HG03135 (cell line): ENCODE measurements around the gene PHF21A.

Experiments
- ATAC-seq: cut with Tn5 transposase; IDR thresholded peaks from one replicate; pipeline ENCODE4 v1.9.1; 2021; ENCODE audit warnings: mild to moderate bottlenecking, moderate library complexity; ENCODE audit not compliant: unreplicated experiment

Gene PHF21A

GRCh38 chr11:46121301-46121723 is at the start of gene PHF21A:
PHF21A (minus strand) TSS chr11:46121454; CDS start chr11:46084219, 37,235 bp downstream.
- peak; percentile 50 for ATAC-seq

DNA sequence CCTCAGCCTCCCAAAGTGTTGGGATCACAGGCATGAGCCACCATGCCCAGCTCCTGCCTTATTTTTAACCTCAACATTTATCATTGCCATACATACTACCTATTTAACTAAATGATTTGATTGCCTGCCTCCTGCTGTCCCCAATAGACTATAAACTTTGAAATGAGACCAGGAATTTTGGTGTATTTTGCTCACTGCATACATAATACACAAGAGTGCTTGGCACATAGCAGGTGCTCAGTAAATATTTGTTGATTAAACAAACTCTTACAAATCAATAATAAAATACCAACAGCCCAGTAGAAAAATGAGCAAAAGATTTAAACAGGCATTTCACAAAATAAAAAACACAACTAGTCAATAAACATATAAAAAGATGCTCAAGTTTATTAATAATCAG is 49.5 kb upstream of the PHF21A start:
- no peak for ATAC-seq

GRCh38 chr11:46162700-46163099 is 41.4 kb upstream of the PHF21A start:
- ATAC-seq, result no peak

- ATAC-seq, result no peak
Observed at GRCh38 chr11:46161201-46161600, 39.9 kb upstream of the PHF21A start.

DNA sequence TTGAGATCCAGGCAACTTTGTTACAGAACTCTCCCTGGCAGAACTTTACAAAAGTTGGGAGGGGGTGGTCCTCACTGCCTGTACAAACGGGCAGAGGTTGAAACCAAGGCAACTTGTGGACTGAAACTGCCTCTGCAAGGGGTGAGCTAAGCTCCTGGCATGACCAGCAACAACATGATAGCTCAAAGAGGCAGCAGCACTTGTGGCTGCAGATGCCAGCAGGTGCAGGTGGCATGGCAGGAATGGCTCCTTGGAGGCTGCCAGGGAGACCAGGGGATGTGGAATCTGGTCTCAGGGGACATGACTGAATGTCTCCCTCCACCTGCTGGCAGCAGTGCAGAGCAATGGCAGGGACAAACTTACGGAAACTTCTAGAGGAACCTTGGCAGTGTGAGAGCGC is 38.8 kb upstream of the PHF21A start:
- ATAC-seq, result no peak

DNA sequence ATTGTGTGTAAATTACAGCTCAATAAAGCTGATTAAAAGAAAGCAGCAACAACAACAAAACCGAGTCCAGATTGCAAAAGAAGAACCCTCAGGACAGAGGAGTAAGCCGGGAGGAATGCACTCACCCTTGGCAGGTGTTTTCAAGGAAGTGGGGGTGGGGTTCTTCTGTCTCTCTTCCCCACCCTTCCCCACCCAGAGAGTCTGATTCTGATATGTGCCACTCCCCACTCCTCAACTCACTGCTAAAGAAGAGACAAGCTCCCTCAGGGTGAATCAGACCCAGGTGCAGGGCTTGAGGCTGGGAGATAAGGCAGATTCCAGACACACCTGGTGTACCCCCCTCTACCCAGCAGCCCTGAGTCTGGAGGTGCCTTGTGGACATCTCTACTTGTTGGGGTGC is 38.4 kb upstream of the PHF21A start:
- no peak for ATAC-seq

GRCh38 chr11:46149826-46150225 is 28.6 kb upstream of the PHF21A start:
- ATAC-seq, result no peak

GRCh38 chr11:46149342-46149741 is 28.1 kb upstream of the PHF21A start:
- no peak for ATAC-seq

DNA sequence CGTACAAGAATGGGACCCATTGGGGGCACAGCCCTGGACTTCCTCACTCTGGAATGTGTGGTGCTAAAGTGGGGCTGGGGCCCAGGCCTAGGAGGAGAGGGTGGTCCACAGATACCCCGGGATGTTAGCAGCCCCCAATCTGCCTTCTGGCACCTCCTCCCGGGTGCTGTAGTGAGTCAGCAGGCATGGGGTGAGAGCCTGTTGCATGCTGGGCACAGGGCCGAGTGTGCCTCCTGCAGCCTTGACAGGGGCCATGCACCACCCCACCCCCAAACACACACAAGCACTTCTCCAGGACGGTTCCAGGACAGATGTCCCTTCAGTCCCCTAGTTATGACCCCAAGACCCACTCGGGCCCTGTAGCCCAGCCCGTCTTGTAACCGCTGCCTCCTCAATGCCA is 23.5 kb upstream of the PHF21A start:
- no peak for ATAC-seq

- ATAC-seq, result no peak
Observed at GRCh38 chr11:46143049-46143806, 22.0 kb upstream of the PHF21A start.

- no peak for ATAC-seq
Observed at GRCh38 chr11:46142561-46142960, 21.3 kb upstream of the PHF21A start.

GRCh38 chr11:46141597-46141996 is 20.3 kb upstream of the PHF21A start:
- no peak for ATAC-seq

GRCh38 chr11:46134540-46134939 is 13.3 kb upstream of the PHF21A start:
- no peak for ATAC-seq

DNA sequence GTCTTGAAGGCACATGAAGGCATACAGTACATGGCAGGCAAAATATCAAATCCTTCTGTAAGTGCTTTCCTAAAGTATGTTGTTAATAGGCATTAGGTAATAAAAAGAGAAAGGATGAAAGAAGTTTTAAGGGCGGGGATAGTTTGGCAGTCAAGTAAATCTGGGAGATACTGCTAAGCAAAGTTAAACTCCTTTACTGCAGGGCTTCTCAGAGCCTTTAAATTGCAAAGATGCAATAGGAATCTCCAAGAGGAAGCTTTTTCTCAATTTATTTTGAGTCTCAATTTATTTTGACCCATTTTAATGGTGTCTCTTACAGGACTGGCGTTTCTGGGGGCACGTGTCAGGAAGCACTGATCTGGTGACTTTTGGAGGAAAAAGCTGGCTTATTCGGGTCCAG is 12.8 kb upstream of the PHF21A start:
- ATAC-seq, result no peak

- ATAC-seq, result no peak
Observed at GRCh38 chr11:46133119-46133518, 11.9 kb upstream of the PHF21A start.

- no peak for ATAC-seq
Observed at GRCh38 chr11:46130286-46130940, 9.2 kb upstream of the PHF21A start.

GRCh38 chr11:46129133-46129532 is 7.9 kb upstream of the PHF21A start:
- ATAC-seq, result no peak

GRCh38 chr11:46127150-46127638 is 5.9 kb upstream of the PHF21A start:
- ATAC-seq, result peak; percentile 68

DNA sequence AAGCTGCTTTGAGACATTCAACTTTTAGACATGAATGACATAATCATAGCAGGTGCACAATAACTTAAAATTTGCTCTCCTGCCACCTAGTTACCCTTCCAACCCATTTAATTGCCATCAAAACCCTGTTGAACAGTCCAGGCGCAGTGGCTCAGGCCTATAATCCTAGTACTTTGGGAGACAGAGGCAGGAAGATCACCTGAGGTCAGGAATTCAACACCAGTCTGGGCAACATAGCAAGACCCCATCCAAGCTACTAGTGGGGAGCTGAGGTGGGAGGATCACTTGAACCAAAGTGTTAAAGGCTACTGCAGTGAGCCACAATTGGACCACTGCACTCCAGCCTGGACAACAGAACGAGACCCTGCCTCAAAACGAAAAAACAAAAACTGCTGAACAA is 4.0 kb upstream of the PHF21A start:
- no peak for ATAC-seq

DNA sequence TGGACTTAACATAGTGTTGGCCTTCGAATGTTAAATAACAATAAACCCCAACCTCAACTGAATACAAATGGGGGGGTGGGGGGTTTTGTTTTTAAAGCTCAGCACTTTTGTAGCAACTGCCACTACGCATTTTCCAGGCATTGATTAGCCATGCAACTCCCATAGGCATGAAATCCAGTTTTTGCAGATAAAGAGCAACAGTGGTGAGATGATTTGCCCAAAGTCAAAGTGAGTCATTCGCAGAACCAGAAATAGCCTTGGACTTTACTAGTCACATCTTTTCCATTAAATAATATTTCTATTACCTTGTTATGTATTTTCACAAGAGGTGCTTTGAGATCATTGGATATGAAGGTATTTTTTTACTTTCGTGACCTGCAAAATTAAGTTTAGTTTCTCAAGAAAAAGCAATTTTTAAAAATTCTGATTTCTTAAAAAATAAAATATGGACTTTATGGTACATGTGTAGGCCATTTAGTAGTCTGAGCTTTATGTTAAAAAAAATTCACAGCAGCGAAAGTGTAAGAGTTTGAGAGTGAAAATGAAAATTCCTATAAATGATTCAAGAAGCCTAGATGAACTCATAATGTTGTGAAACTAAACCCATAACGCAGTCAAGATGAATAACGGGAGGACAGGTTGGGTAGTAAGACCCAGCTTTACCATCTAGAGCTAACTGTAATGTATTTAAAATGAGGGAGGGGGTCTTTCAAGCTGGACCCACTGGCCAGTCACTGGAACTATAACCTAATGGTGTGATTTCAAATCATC is 1.9 kb upstream of the PHF21A start:
- ATAC-seq, result no peak

GRCh38 chr11:46121724-46122477 is 647 bp upstream of the PHF21A start:
- peak; percentile 43 for ATAC-seq
